ENCODE results near the gene RNU6-1. TPM values are rescaled to one million over a fixed set of nuclear protein-coding genes. Genes with fewer than 3 reads are reported as not detected.

Gene RNU6-1
- total and polyA plus RNA-seq, 2 experiments from 2014 or later, result not detected

- Histone ChIP-seq H3K9me2 (ENCODE audit: insufficient read depth) (no peaks in the 10 kb centered on the region), H3F3A (ENCODE audit: insufficient read depth) (no peaks in the 10 kb centered on the region), H3K4me3 (no peak overlapping the region), H3K27ac (no peak overlapping the region), H3K9ac (no peak overlapping the region), H3K4me2 (ENCODE audit: unreplicated experiment) (no peak overlapping the region), H3K4me1 (ENCODE audit: insufficient read depth) (no peaks in the 10 kb centered on the region), H3K9me3 (ENCODE audit: low read depth) (no peaks in the 10 kb centered on the region), H3K27me3 (replicated peaks; ENCODE audit: insufficient read depth) (no peaks in the 10 kb centered on the region), H3K79me2 (ENCODE audit: insufficient read depth) (no peaks in the 10 kb centered on the region), H3K36me3 (ENCODE audit: low read depth) (no peaks in the 10 kb centered on the region), H2AFZ (no peak overlapping the region), H4K20me1 (ENCODE audit: insufficient read depth) (no peaks in the 10 kb centered on the region)
- no peak for TF ChIP-seq EZH2 (IDR thresholded peaks at IDR 0.05; ENCODE audit: insufficient read depth, poor library complexity, severe bottlenecking)
- TF ChIP-seq EZH2phosphoT487 (IDR thresholded peaks at IDR 0.05; ENCODE audit: insufficient read depth, low read depth), result no peak
- no peak for DNase-seq
- 78% methylated on average over 27 of the region's 27 CpGs for WGBS, 2 experiments (ENCODE audit: low coverage in 1 of 2, low lambda C conversion rate in 2 of 2, missing lambda C conversion rate in 2 of 2)
- in situ Hi-C loops (cut with MboI), result no loop called here
These were observed 35.6 kb downstream of the RNU6-1 start for GRCh38 chr15:67803996-67804843.

GRCh38 chr15:67803299-67803698 lies 36.5 kb downstream of the RNU6-1 start:
- in situ Hi-C loops (cut with MboI), result no loop called here
- Histone ChIP-seq H3F3A (ENCODE audit: insufficient read depth) (no peaks in the 10 kb centered on the region), H2AFZ (no peak overlapping the region), H3K27ac (no peak overlapping the region), H3K4me3 (no peak overlapping the region), H3K36me3 (ENCODE audit: low read depth) (no peaks in the 10 kb centered on the region), H3K9me2 (ENCODE audit: insufficient read depth) (no peaks in the 10 kb centered on the region), H3K79me2 (ENCODE audit: insufficient read depth) (no peaks in the 10 kb centered on the region), H3K27me3 (replicated peaks; ENCODE audit: insufficient read depth) (no peaks in the 10 kb centered on the region), H3K4me2 (ENCODE audit: unreplicated experiment) (no peak overlapping the region), H4K20me1 (ENCODE audit: insufficient read depth) (no peaks in the 10 kb centered on the region), H3K9ac (no peak overlapping the region), H3K9me3 (ENCODE audit: low read depth) (no peaks in the 10 kb centered on the region), H3K4me1 (ENCODE audit: insufficient read depth) (no peaks in the 10 kb centered on the region)
- TF ChIP-seq EZH2phosphoT487 (IDR thresholded peaks at IDR 0.05; ENCODE audit: insufficient read depth, low read depth) (no peak), EZH2 (IDR thresholded peaks at IDR 0.05; ENCODE audit: insufficient read depth, poor library complexity, severe bottlenecking) (no peak)
- DNase-seq, result no peak
- WGBS, 2 experiments (ENCODE audit: low coverage in 1 of 2, low lambda C conversion rate in 2 of 2, missing lambda C conversion rate in 2 of 2), result 68 to 81% methylated on average over 3 of the region's 3 CpGs

GRCh38 chr15:67801926-67802914 lies 37.6 kb downstream of the RNU6-1 start:
- H3K4me2 ChIP-seq (ENCODE audit: unreplicated experiment), result no peak overlapping the region
- H3K9me2 ChIP-seq (ENCODE audit: insufficient read depth), result no peaks in the 10 kb centered on the region
- H4K20me1 ChIP-seq (ENCODE audit: insufficient read depth), result no peaks in the 10 kb centered on the region
- no peak overlapping the region for H3K9ac ChIP-seq
- H3F3A ChIP-seq (ENCODE audit: insufficient read depth), result no peaks in the 10 kb centered on the region
- no peak overlapping the region for H3K27ac ChIP-seq
- H3K4me3 ChIP-seq, result no peak overlapping the region
- in situ Hi-C loops (cut with MboI), result no loop called here
- 93 to 94% methylated on average over 19 of the region's 19 CpGs for WGBS, 2 experiments (ENCODE audit: low coverage in 1 of 2, low lambda C conversion rate in 2 of 2, missing lambda C conversion rate in 2 of 2)
- no peaks in the 10 kb centered on the region for H3K4me1 ChIP-seq (ENCODE audit: insufficient read depth)
- no peak for DNase-seq
- TF ChIP-seq EZH2 (IDR thresholded peaks at IDR 0.05; ENCODE audit: insufficient read depth, poor library complexity, severe bottlenecking) (no peak), EZH2phosphoT487 (IDR thresholded peaks at IDR 0.05; ENCODE audit: insufficient read depth, low read depth) (no peak)
- H3K36me3 ChIP-seq (ENCODE audit: low read depth), result no peaks in the 10 kb centered on the region
- H3K27me3 ChIP-seq (replicated peaks; ENCODE audit: insufficient read depth), result no peaks in the 10 kb centered on the region
- no peak overlapping the region for H2AFZ ChIP-seq
- no peaks in the 10 kb centered on the region for H3K9me3 ChIP-seq (ENCODE audit: low read depth)
- H3K79me2 ChIP-seq (ENCODE audit: insufficient read depth), result no peaks in the 10 kb centered on the region

- no peak overlapping the region for H3K4me2 ChIP-seq (ENCODE audit: unreplicated experiment)
- no peaks in the 10 kb centered on the region for H3K36me3 ChIP-seq (ENCODE audit: low read depth)
- H2AFZ ChIP-seq, result no peak overlapping the region
- H3K79me2 ChIP-seq (ENCODE audit: insufficient read depth), result no peaks in the 10 kb centered on the region
- H3F3A ChIP-seq (ENCODE audit: insufficient read depth), result no peaks in the 10 kb centered on the region
- no peak overlapping the region for H3K27ac ChIP-seq
- TF ChIP-seq EZH2phosphoT487 (IDR thresholded peaks at IDR 0.05; ENCODE audit: insufficient read depth, low read depth), result no peak
- TF ChIP-seq EZH2 (IDR thresholded peaks at IDR 0.05; ENCODE audit: insufficient read depth, poor library complexity, severe bottlenecking), result no peak
- no peak for DNase-seq
- no peak overlapping the region for H3K4me3 ChIP-seq
- in situ Hi-C loops (cut with MboI), result no loop called here
- 79% methylated on average over 2 of the region's 2 CpGs for WGBS, 2 experiments (ENCODE audit: low coverage in 1 of 2, low lambda C conversion rate in 2 of 2, missing lambda C conversion rate in 2 of 2)
- no peak overlapping the region for H3K9ac ChIP-seq
- H3K27me3 ChIP-seq (replicated peaks; ENCODE audit: insufficient read depth), result no peaks in the 10 kb centered on the region
- no peaks in the 10 kb centered on the region for H3K9me3 ChIP-seq (ENCODE audit: low read depth)
- H4K20me1 ChIP-seq (ENCODE audit: insufficient read depth), result no peaks in the 10 kb centered on the region
- H3K9me2 ChIP-seq (ENCODE audit: insufficient read depth), result no peaks in the 10 kb centered on the region
- no peaks in the 10 kb centered on the region for H3K4me1 ChIP-seq (ENCODE audit: insufficient read depth)
These were observed 38.7 kb downstream of the RNU6-1 start for GRCh38 chr15:67801142-67801541.
